OCI-LY1 (cell line): ENCODE results near the gene CACNA2D3.

Experiments
- H2AFZ ChIP-seq: fragments of 200-600 bp; sonication (generic), shearing (Covaris generic); 2 replicates; pipeline ENCODE4 v1.6.0; 2014; ENCODE audit warnings: antibody characterized with exemption, mild to moderate bottlenecking, low read length
- H3F3A ChIP-seq: fragments of 200-600 bp; sonication (generic), shearing (Covaris generic); 2 replicates; pipeline ENCODE4 v1.6.0; 2014; ENCODE audit warnings: mild to moderate bottlenecking, antibody characterized with exemption, low read length, moderate library complexity; ENCODE audit not compliant: insufficient read depth
- H3K27ac ChIP-seq: fragments of 200-600 bp; sonication (generic); 2 replicates; pipeline ENCODE4 v1.5.1; 2014; ENCODE audit warnings: low read length, mixed run types, mild to moderate bottlenecking, low read depth; ENCODE audit not compliant: poor library complexity, severe bottlenecking
- H3K27me3 ChIP-seq: fragments of 200-600 bp; sonication (generic); 2 replicates; pipeline ENCODE4 v1.6.0; 2014; ENCODE audit warnings: antibody characterized with exemption, mild to moderate bottlenecking, low read length, moderate library complexity; ENCODE audit not compliant: insufficient read depth
- H3K36me3 ChIP-seq: fragments of 200-600 bp; sonication (generic); 2 replicates; pipeline ENCODE4 v1.6.1; 2014; ENCODE audit warnings: mild to moderate bottlenecking, antibody characterized with exemption, low read length, moderate library complexity, mixed read lengths; ENCODE audit not compliant: insufficient read depth
- H3K4me1 ChIP-seq: fragments of 200-600 bp; sonication (generic); 2 replicates; pipeline ENCODE4 v1.5.1; 2014; ENCODE audit warnings: mild to moderate bottlenecking, low read length, moderate library complexity; ENCODE audit not compliant: insufficient read depth, severe bottlenecking
- H3K4me2 ChIP-seq: fragments of 200-600 bp; sonication (generic), shearing (Covaris generic); 2 replicates; pipeline ENCODE4 v1.6.1; 2014; ENCODE audit warnings: low read length
- H3K4me3 ChIP-seq: fragments of 200-600 bp; sonication (generic); 2 replicates; pipeline ENCODE4 v1.5.1; 2014; ENCODE audit warnings: low read length, low read depth, mild to moderate bottlenecking, mixed read lengths; ENCODE audit not compliant: poor library complexity, severe bottlenecking
- H3K79me2 ChIP-seq: fragments of 200-600 bp; shearing (Covaris generic); 2 replicates; pipeline ENCODE4 v1.6.1; 2016; ENCODE audit warnings: mixed run types, low read length, mixed read lengths; ENCODE audit not compliant: insufficient read depth
- H3K9ac ChIP-seq: fragments of 200-600 bp; sonication (generic), shearing (Covaris generic); 2 replicates; pipeline ENCODE4 v1.6.1; 2014; ENCODE audit warnings: mild to moderate bottlenecking, low read length, mixed read lengths
- H3K9me2 ChIP-seq: fragments of 200-600 bp; sonication (generic), shearing (Covaris generic); 2 replicates; pipeline ENCODE4 v1.6.1; 2014; ENCODE audit warnings: low read depth, mild to moderate bottlenecking, low read length, mixed read lengths
- H3K9me3 ChIP-seq: fragments of 200-600 bp; shearing (Covaris generic); 2 replicates; pipeline ENCODE4 v1.6.1; 2014; ENCODE audit warnings: low read length, mixed read lengths
- H4K20me1 ChIP-seq: fragments of 200-600 bp; sonication (generic), shearing (Covaris generic); 2 replicates; pipeline ENCODE4 v1.6.0; 2016; ENCODE audit warnings: mild to moderate bottlenecking, low read length; ENCODE audit not compliant: insufficient read depth
- EZH2 ChIP-seq: fragments of 200-600 bp; sonication (generic), shearing (Covaris generic); IDR thresholded peaks from 2 replicates; pipeline ENCODE4 v1.8.0; 2017; ENCODE audit warnings: borderline replicate concordance, mixed run types, mild to moderate bottlenecking, antibody characterized with exemption, low read length, moderate library complexity, mixed read lengths
- TF ChIP-seq, protein P1 (sequence below): fragments of 200-600 bp; sonication (generic), shearing (Covaris generic); IDR thresholded peaks from 2 replicates; pipeline ENCODE4 v1.5.1; 2017; ENCODE audit warnings: mild to moderate bottlenecking, antibody characterized with exemption, low read length, moderate library complexity, mixed read lengths

The CACNA2D3 gene

GRCh38 chr3:54159917-54160316 is 37.6 kb downstream of the CACNA2D3 start:
- Histone ChIP-seq H3K79me2 (no peaks in the 10 kb centered on the region), H3K9ac (no peak overlapping the region), H3K4me1 (no peaks in the 10 kb centered on the region), H3K9me3 (no peaks in the 10 kb centered on the region), H3K9me2 (no peaks in the 10 kb centered on the region), H3F3A (no peaks in the 10 kb centered on the region), H3K4me2 (no peak overlapping the region), H2AFZ (no peak overlapping the region), H3K36me3 (no peaks in the 10 kb centered on the region), H3K27ac (no peak overlapping the region), H3K27me3 (no peaks in the 10 kb centered on the region), H4K20me1 (no peaks in the 10 kb centered on the region), H3K4me3 (no peak overlapping the region)
- TF ChIP-seq EZH2 = no peak
- TF ChIP-seq, protein P1, sequence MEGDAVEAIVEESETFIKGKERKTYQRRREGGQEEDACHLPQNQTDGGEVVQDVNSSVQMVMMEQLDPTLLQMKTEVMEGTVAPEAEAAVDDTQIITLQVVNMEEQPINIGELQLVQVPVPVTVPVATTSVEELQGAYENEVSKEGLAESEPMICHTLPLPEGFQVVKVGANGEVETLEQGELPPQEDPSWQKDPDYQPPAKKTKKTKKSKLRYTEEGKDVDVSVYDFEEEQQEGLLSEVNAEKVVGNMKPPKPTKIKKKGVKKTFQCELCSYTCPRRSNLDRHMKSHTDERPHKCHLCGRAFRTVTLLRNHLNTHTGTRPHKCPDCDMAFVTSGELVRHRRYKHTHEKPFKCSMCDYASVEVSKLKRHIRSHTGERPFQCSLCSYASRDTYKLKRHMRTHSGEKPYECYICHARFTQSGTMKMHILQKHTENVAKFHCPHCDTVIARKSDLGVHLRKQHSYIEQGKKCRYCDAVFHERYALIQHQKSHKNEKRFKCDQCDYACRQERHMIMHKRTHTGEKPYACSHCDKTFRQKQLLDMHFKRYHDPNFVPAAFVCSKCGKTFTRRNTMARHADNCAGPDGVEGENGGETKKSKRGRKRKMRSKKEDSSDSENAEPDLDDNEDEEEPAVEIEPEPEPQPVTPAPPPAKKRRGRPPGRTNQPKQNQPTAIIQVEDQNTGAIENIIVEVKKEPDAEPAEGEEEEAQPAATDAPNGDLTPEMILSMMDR = no peak

- H3K27me3 ChIP-seq = no peaks in the 10 kb centered on the region
- no peaks in the 10 kb centered on the region for H3K36me3 ChIP-seq
- no peak overlapping the region for H2AFZ ChIP-seq
- no peak overlapping the region for H3K4me3 ChIP-seq
- H3K4me1 ChIP-seq = no peaks in the 10 kb centered on the region
- no peak overlapping the region for H3K4me2 ChIP-seq
- no peaks in the 10 kb centered on the region for H3K79me2 ChIP-seq
- no peaks in the 10 kb centered on the region for H4K20me1 ChIP-seq
- TF ChIP-seq, protein P1 = no peak
- no peak for TF ChIP-seq EZH2
- no peaks in the 10 kb centered on the region for H3K9me2 ChIP-seq
- no peak overlapping the region for H3K9ac ChIP-seq
- H3K9me3 ChIP-seq = no peaks in the 10 kb centered on the region
- H3K27ac ChIP-seq = no peak overlapping the region
- H3F3A ChIP-seq = no peaks in the 10 kb centered on the region
Measured at GRCh38 chr3:54163441-54163840, 41.1 kb downstream of the CACNA2D3 start.

DNA sequence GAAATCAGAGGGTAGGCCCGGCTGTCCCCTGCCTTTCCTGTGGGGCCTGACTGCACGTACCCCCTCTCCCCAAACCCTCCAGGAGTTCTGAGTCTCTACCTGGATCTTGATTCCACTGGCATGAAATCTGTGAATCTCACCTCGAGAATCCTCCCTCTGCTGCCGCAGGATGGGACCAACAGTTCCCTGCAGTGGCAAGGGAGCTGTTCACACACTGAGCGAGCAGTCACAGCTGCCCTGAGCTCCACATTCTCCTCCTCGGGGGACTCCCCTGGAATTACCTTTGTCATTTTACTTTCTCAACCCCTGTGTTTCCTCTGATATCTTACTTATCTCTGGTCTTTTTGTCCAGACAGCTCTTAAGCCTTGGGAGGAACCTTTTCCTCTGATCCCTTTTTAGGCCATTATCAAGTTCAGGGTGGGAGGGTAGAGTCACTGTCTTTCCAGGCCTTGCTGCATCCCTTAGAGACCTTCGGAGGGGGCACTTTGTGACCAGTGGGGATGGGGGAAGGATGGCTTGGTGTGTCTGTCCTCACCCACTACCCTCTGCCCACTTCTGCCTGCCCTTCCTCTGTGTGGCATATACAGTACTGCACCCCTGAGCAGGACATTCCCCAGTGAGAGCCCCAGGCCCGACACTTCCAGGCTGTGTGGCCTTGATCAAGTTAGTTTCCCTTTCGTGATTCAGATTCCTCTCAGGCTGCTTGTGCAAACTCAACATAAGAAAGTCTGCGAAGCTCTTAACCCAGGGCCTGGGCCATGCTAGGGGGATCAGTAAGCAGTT is 42.0 kb downstream of the CACNA2D3 start:
- no peak for TF ChIP-seq EZH2
- TF ChIP-seq, protein P1 = no peak
- Histone ChIP-seq H3K9me2 (no peaks in the 10 kb centered on the region), H3K27me3 (no peaks in the 10 kb centered on the region)

More for the DNA sequence above, 42.0 kb downstream of the CACNA2D3 start:
- Histone ChIP-seq H3K4me1 (no peaks in the 10 kb centered on the region), H3K36me3 (no peaks in the 10 kb centered on the region), H3K9me3 (no peaks in the 10 kb centered on the region), H3K79me2 (no peaks in the 10 kb centered on the region), H3F3A (no peaks in the 10 kb centered on the region), H3K27ac (no peak overlapping the region), H4K20me1 (no peaks in the 10 kb centered on the region), H3K4me2 (no peak overlapping the region), H3K4me3 (no peak overlapping the region), H2AFZ (no peak overlapping the region), H3K9ac (no peak overlapping the region)
